Ovary (tissue), 3 donors: Measurements from ENCODE around the gene CCDC126.

ENCODE experiments used
- POLR2A ChIP-seq: fragments of 450-650 bp; IDR thresholded peaks from one replicate; pipeline ENCODE4 v1.6.1; 2017; ENCODE audit warnings: antibody characterized with exemption, mild to moderate bottlenecking, moderate library complexity
- TF ChIP-seq, protein P1 (sequence below), 3 donors: fragments of 450-650 bp in 2 of 3; fragments of 200-600 bp in 1 of 3; IDR thresholded peaks; one replicate each; pipeline versions ENCODE4 v1.5.1 to v1.8.0; 2016 to 2022; ENCODE audit warnings: antibody characterized with exemption in 3 of 3, mild to moderate bottlenecking in 1 of 3
- donor health status: DM: no; HTN: no; CAD: no.

DNA sequence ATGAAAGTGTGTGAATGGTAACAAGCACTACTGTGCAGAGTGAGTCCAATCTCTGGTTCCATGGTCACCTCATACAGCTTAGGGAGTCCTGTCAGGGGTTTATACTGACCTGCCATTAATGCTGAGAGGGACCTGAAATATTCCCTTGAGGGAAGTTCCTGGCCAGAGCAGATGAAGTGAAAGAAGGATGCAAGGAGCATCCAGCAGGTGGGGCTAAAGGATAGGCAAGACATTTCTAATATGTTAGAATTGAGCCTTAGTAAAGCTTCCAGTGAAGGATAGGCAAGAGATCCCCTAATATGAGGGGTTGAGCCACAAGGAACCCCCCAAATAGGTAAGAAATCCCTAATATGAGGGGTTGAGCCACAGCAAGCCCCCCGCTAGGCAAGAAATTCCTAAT is 57.3 kb downstream of the CCDC126 start:
- TF ChIP-seq POLR2A: no peak
- TF ChIP-seq, protein P1, sequence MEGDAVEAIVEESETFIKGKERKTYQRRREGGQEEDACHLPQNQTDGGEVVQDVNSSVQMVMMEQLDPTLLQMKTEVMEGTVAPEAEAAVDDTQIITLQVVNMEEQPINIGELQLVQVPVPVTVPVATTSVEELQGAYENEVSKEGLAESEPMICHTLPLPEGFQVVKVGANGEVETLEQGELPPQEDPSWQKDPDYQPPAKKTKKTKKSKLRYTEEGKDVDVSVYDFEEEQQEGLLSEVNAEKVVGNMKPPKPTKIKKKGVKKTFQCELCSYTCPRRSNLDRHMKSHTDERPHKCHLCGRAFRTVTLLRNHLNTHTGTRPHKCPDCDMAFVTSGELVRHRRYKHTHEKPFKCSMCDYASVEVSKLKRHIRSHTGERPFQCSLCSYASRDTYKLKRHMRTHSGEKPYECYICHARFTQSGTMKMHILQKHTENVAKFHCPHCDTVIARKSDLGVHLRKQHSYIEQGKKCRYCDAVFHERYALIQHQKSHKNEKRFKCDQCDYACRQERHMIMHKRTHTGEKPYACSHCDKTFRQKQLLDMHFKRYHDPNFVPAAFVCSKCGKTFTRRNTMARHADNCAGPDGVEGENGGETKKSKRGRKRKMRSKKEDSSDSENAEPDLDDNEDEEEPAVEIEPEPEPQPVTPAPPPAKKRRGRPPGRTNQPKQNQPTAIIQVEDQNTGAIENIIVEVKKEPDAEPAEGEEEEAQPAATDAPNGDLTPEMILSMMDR (IDR thresholded peaks at IDR 0.05): no peak
